HG03025 (cell line): ENCODE data around the gene RBM4B.

Source experiments
- ATAC-seq: cut with Tn5 transposase; IDR thresholded peaks from one replicate; pipeline ENCODE4 v1.9.1; 2021; ENCODE audit warnings: mild to moderate bottlenecking, moderate library complexity; ENCODE audit not compliant: unreplicated experiment, low FRiP score

The RBM4B gene

GRCh38 chr11:66619080-66619554 is 58.6 kb downstream of the RBM4B start:
- no peak for ATAC-seq

- ATAC-seq, result no peak
Measured at GRCh38 chr11:66617155-66617834, 60.4 kb downstream of the RBM4B start.

DNA sequence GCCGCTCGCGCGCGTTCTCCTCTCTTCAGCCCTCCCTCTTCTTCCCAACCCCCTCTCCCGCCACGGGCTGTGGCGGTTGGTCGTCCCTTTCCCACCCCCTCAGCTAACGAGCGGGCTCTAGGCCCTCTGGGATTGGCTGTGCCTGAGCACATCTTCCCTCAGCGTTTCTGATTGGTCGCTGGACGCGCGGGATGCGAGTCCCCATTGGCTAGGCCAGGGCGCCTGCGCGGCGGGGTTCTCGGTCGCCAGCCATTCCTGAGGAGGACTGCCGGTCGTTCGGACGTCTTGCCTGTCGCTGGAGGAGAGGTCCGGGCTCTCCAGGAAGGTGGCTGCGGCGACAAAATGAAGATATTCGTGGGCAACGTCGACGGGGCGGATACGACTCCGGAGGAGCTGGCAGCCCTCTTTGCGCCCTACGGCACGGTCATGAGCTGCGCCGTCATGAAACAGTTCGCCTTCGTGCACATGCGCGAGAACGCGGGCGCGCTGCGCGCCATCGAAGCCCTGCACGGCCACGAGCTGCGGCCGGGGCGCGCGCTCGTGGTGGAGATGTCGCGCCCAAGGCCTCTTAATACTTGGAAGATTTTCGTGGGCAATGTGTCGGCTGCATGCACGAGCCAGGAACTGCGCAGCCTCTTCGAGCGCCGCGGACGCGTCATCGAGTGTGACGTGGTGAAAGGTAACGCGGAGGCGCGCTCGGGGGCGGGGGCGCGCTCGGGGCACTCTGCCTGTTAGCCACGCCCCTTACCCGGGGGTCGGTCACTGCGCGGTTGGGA is 61.1 kb downstream of the RBM4B start, which contains the start of gene RBM14:
Gene RBM14 (plus strand): TSS at position 252 of the 776 bp plus-strand sequence. CDS start 91 bp downstream, at position 343.
- ATAC-seq, result peak; percentile 90
